NCI-H1048 (cell line): ENCODE data around the gene MINAR2.
A peak's percentile ranks its signal among the peaks of the same experiment; 100 is the strongest.

ENCODE experiments used
- DNase-seq: peaks from one replicate; lab custom pipeline; 2025; lab: John Stamatoyannopoulos, UW

Gene MINAR2

GRCh38 chr5:129747572-129748407 is at the start of gene MINAR2:
TSS of gene MINAR2 (plus strand) at chr5:129748094. CDS start at chr5:129748191, 97 bp downstream.
- no peak for DNase-seq

GRCh38 chr5:129698661-129699060 is 49.2 kb upstream of the MINAR2 start:
- DNase-seq = no peak

- DNase-seq = no peak
Observed at GRCh38 chr5:129716235-129716634, 31.7 kb upstream of the MINAR2 start.

- DNase-seq = no peak
Observed at GRCh38 chr5:129716651-129717050, 31.2 kb upstream of the MINAR2 start.

- DNase-seq = no peak
Observed at GRCh38 chr5:129717751-129718310, 30.1 kb upstream of the MINAR2 start.

GRCh38 chr5:129718471-129719090 is 29.3 kb upstream of the MINAR2 start:
- no peak for DNase-seq

- no peak for DNase-seq
Observed at GRCh38 chr5:129724222-129724621, 23.7 kb upstream of the MINAR2 start.

- DNase-seq = no peak
Observed at GRCh38 chr5:129724647-129725046, 23.2 kb upstream of the MINAR2 start.

GRCh38 chr5:129739773-129740172 is 8.1 kb upstream of the MINAR2 start:
- no peak for DNase-seq

GRCh38 chr5:129743541-129744187 is 4.2 kb upstream of the MINAR2 start:
- DNase-seq = no peak

GRCh38 chr5:129745997-129746396 is 1.9 kb upstream of the MINAR2 start:
- no peak for DNase-seq

GRCh38 chr5:129746876-129747275 is 1.0 kb upstream of the MINAR2 start:
- DNase-seq = no peak

GRCh38 chr5:129748913-129749880 is 1.3 kb downstream of the MINAR2 start:
- no peak for DNase-seq

- no peak for DNase-seq
Observed at GRCh38 chr5:129760636-129761325, 12.9 kb downstream of the MINAR2 start.

GRCh38 chr5:129763651-129764050 is 15.8 kb downstream of the MINAR2 start:
- DNase-seq = no peak

- DNase-seq = no peak
Observed at GRCh38 chr5:129766798-129767197, 18.9 kb downstream of the MINAR2 start.

GRCh38 chr5:129767927-129768380 is 20.1 kb downstream of the MINAR2 start:
- peak; percentile 76 for DNase-seq

- no peak for DNase-seq
Observed at GRCh38 chr5:129768735-129769134, 20.8 kb downstream of the MINAR2 start.

- DNase-seq = no peak
Observed at GRCh38 chr5:129770024-129770820, 22.3 kb downstream of the MINAR2 start.
